ENCODE results near the gene ARHGEF26. TPM values are rescaled to one million over a fixed set of nuclear protein-coding genes. Genes with fewer than 3 reads are reported as not detected.

ARHGEF26 gene
- total RNA-seq, 1 experiment from 2014 or later: 7.2 TPM

DNA sequence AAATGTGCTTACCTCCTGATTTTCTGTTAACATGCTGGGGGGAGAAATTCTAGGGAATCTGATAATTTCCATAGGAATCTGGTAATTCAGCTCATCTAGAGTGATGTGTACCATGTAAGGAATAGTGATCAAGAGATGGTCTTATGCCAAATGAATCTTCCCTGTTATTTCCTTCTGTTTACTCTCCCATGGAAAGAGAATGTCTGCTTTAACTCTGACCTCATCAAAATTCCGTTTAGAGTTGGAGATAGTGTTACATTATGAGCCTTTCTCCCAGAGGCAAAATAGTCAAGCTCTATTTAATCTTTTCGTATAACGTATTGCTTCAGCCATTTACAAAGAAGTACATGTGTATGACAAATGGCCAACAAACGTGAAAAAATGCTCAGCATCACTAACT is 76.6 kb downstream of the ARHGEF26 start:
- Histone ChIP-seq H4K20me1 (ENCODE audit: insufficient read depth) (no peaks in the 10 kb centered on the region), H3K4me3 (replicated peaks in 1 of 2; ENCODE audit: low read depth in 1 of 2, low read length in 2 of 2) (no peak overlapping the region), H3K4me1 (ENCODE audit: control insufficient read depth in 1 of 2, insufficient read depth in 2 of 2, low read length in 2 of 2) (no peaks in the 10 kb centered on the region), H3K9me3 (ENCODE audit: control insufficient read depth in 1 of 2, insufficient read depth in 1 of 2, low read depth in 1 of 2, low read length in 2 of 2) (no peaks in the 10 kb centered on the region), H3K9me2 (ENCODE audit: insufficient read depth) (no peaks in the 10 kb centered on the region), H2AFZ (ENCODE audit: low read depth, low read length, poor library complexity, severe bottlenecking) (no peak overlapping the region), H3K27ac (ENCODE audit: low read depth, low read length) (no peak overlapping the region), H3K9ac (ENCODE audit: low read length) (no peak overlapping the region), H3K36me3 (ENCODE audit: control insufficient read depth in 1 of 2, insufficient read depth in 2 of 2, low read length in 2 of 2) (0 out of 4 replicates have a peak, but pooled peaks cover 0 to 4% of the 10 kb centered on the region in 2 experiments), H3K79me2 (ENCODE audit: insufficient read depth, low read length) (no peaks in the 10 kb centered on the region), H3K4me2 (ENCODE audit: low read length) (no peak overlapping the region), H3K27me3 (ENCODE audit: insufficient read depth, low read length) (no peaks in the 10 kb centered on the region)
- no TSS peak for BruUV-seq (replicated peaks)
- RAD21 ChIA-PET (ENCODE audit: low non-redundant PET in 1 of 2, low total read pairs in 2 of 2, uncharacterized antibody in 2 of 2, unreplicated experiment in 2 of 2): no interaction called here
- no peak for TF ChIP-seq CBX3 (IDR thresholded peaks at IDR 0.05; ENCODE audit: low read depth)
- no peak for TF ChIP-seq ELF1 (IDR thresholded peaks at IDR 0.05; ENCODE audit: borderline replicate concordance, low read depth)
- no peak for TF ChIP-seq CEBPB (IDR thresholded peaks at IDR 0.05; ENCODE audit: low read depth)
- TF ChIP-seq, protein P1, sequence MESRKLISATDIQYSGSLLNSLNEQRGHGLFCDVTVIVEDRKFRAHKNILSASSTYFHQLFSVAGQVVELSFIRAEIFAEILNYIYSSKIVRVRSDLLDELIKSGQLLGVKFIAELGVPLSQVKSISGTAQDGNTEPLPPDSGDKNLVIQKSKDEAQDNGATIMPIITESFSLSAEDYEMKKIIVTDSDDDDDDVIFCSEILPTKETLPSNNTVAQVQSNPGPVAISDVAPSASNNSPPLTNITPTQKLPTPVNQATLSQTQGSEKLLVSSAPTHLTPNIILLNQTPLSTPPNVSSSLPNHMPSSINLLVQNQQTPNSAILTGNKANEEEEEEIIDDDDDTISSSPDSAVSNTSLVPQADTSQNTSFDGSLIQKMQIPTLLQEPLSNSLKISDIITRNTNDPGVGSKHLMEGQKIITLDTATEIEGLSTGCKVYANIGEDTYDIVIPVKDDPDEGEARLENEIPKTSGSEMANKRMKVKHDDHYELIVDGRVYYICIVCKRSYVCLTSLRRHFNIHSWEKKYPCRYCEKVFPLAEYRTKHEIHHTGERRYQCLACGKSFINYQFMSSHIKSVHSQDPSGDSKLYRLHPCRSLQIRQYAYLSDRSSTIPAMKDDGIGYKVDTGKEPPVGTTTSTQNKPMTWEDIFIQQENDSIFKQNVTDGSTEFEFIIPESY (IDR thresholded peaks at IDR 0.05; ENCODE audit: extremely low read depth, insufficient replicate concordance, low read length): no peak
- TF ChIP-seq REST (IDR thresholded peaks at IDR 0.05; ENCODE audit: low read depth): no peak
- no peak for TF ChIP-seq EZH2 (IDR thresholded peaks at IDR 0.05)
- no peak for TF ChIP-seq RAD21 (IDR thresholded peaks at IDR 0.05; ENCODE audit: low read depth)
- CTCF ChIA-PET: no interaction called here
- intact Hi-C loops (cut with micrococcal nuclease): no loop called here
- no peak for DNase-seq (ENCODE audit: low read depth, low spot score)
- POLR2A ChIA-PET: no interaction called here
- no peak for ATAC-seq

Measured in HCT116 (cell line).